Adrenal gland (tissue), 12 donors: ENCODE data around the gene NAV2. TPM values are rescaled to one million over a fixed set of nuclear protein-coding genes. Genes with fewer than 3 reads are reported as not detected.

Source experiments
- DNase-seq, 7 donors: peaks; one replicate each; pipeline ENCODE4 v3.0.0-alpha.2; 2019 to 2020
- H3K27ac ChIP-seq, 5 donors: fragments of 200-600 bp; sonication (generic) in 4 of 5; 1 replicate in 3 of 5; 2 replicates in 2 of 5; pipeline versions ENCODE4 v1.5.1 to v1.8.0; 2016 to 2020; ENCODE audit warnings: mild to moderate bottlenecking in 1 of 5
- H3K27me3 ChIP-seq: fragments of 200-600 bp; 2 replicates; pipeline ENCODE4 v1.8.0; 2021
- H3K36me3 ChIP-seq, 2 donors: fragments of 200-600 bp; replicated peaks in 1 of 2; 1 replicate in 1 of 2; 2 replicates in 1 of 2; pipeline versions ENCODE4 v1.5.1 to v1.8.0; 2018 to 2022
- H3K4me1 ChIP-seq, 2 donors: fragments of 200-600 bp; replicated peaks in 1 of 2; 1 replicate in 1 of 2; 2 replicates in 1 of 2; pipeline versions ENCODE4 v1.5.1 to v1.8.0; 2018 to 2021
- H3K4me3 ChIP-seq, 4 donors: fragments of 200-600 bp; sonication (generic) in 3 of 4; one replicate each; pipeline ENCODE4 v1.5.1; 2016 to 2018
- H3K9me3 ChIP-seq, 3 donors: fragments of 200-600 bp; sonication (generic) in 1 of 3; replicated peaks in 1 of 3; 1 replicate in 2 of 3; 2 replicates in 1 of 3; pipeline versions ENCODE4 v1.5.1 to v1.8.0; 2016 to 2021
- POLR2A ChIP-seq, 2 donors: fragments of 450-650 bp; IDR thresholded peaks; one replicate each; pipeline ENCODE4 v1.6.1; 2017; ENCODE audit warnings: antibody characterized with exemption in 2 of 2, mild to moderate bottlenecking in 2 of 2, moderate library complexity in 1 of 2
- WGBS, 4 donors: extraction: QIAGEN DNeasy Blood & Tissue Kit in 2 of 4; methylation state at CpG; one replicate each; pipeline versions ENCODE4 v1.1.5 to v1.1.7; 2013 to 2017; 5-methylcytosine and 5-hydroxymethylcytosine counted together
- intact Hi-C, 2 donors: fragments of 100-400 bp; cut with DNase I; formaldehyde crosslinking; loops; one replicate each; pipeline versions ENCODE4 v1.14.1 to v1.15.0; 2022 to 2023
- polyA plus RNA-seq, 3 donors: library from polyadenylated mRNA; stranded (reverse); fragments of 200-250 nt in 2 of 3; fragments of 350-450 nt in 1 of 3; fragmentation: Illumina TruSeq in 1 of 3; extraction: RNeasy Lipid Tissue Mini Kit (QIAGEN cat#74804) in 1 of 3; gene quantifications; one replicate each; pipeline ENCODE4 v1.2.3, GENCODE V29; 2013 to 2014
- total RNA-seq, 9 donors: library from RNA; depleted of rRNA in 4 of 9; stranded (reverse); fragments of >200 nt in 4 of 9; fragments of 120-200 nt in 1 of 9; fragmentation: NEBNext Ultra II Directional in 1 of 9; extraction: Animal tissue kit (Norgen Biotek cat#: 25700) in 1 of 9; gene quantifications; one replicate each; pipeline versions ENCODE4 v1.1.0 to v1.2.4, GENCODE V29; 2013 to 2023
- TF ChIP-seq, protein P1 (sequence below), 6 experiments: fragments of 450-650 bp in 4 of 6; fragments of 200-600 bp in 2 of 6; sonication (generic) in 1 of 6; IDR thresholded peaks; 1 replicate in 5 of 6; 2 replicates in 1 of 6; pipeline versions ENCODE4 v1.5.1 to v1.8.0; 2016 to 2021; ENCODE audit warnings: antibody characterized with exemption in 6 of 6, mild to moderate bottlenecking in 2 of 6, moderate library complexity in 1 of 6
- donor health status: healthy with polysubstance abuse.
- donor health status: Bipolar disorder and iron deficiency.
- donor health status: DM: yes; HTN: yes; CAD: no.
- donor health status: DM: no; HTN: no; CAD: no.
- donor health status: DM: no; HTN: no; CAD: no.
- donor health status: DM: yes; HTN: yes; CAD: no.

The NAV2 gene
- total and polyA plus RNA-seq, 12 donors, result 1.6 to 9.2 (median 5.5) TPM

DNA sequence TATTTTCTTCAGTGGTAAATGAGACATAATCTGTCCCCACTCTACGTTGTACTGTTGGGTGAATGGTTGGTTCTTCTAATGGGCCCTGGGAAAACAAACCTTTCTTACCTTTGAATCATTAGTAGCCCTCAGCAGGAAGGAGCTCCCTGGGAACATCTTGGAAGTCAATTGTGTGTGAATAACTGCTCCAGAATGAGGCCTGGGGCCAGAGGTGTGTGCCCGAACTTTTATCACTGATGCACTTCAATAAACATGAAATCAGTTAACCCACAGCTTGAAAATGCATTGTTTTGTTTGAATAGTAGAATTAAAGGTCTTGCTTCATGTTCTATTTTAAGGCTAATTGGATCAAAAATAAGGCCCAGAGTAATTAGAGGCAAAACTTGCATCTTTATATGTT is 67.1 kb downstream of the NAV2 start:
- 90 to 95% (median 93%) methylated on average over 2 of the region's 2 CpGs for WGBS, 4 donors
- no peak overlapping the region for H3K27ac ChIP-seq
- intact Hi-C loops, result no loop called here
- TF ChIP-seq, protein P1, sequence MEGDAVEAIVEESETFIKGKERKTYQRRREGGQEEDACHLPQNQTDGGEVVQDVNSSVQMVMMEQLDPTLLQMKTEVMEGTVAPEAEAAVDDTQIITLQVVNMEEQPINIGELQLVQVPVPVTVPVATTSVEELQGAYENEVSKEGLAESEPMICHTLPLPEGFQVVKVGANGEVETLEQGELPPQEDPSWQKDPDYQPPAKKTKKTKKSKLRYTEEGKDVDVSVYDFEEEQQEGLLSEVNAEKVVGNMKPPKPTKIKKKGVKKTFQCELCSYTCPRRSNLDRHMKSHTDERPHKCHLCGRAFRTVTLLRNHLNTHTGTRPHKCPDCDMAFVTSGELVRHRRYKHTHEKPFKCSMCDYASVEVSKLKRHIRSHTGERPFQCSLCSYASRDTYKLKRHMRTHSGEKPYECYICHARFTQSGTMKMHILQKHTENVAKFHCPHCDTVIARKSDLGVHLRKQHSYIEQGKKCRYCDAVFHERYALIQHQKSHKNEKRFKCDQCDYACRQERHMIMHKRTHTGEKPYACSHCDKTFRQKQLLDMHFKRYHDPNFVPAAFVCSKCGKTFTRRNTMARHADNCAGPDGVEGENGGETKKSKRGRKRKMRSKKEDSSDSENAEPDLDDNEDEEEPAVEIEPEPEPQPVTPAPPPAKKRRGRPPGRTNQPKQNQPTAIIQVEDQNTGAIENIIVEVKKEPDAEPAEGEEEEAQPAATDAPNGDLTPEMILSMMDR (IDR thresholded peaks at IDR 0.05), result no peak
- TF ChIP-seq POLR2A (IDR thresholded peaks at IDR 0.05), result no peak
- no peaks in the 10 kb centered on the region for H3K9me3 ChIP-seq
- peaks cover 0 to 5% of the 10 kb centered on the region in 2 donors for H3K4me1 ChIP-seq
- DNase-seq, result no peak
- no peak overlapping the region for H3K4me3 ChIP-seq
- H3K36me3 ChIP-seq, result no peaks in the 10 kb centered on the region
- no peaks in the 10 kb centered on the region for H3K27me3 ChIP-seq

DNA sequence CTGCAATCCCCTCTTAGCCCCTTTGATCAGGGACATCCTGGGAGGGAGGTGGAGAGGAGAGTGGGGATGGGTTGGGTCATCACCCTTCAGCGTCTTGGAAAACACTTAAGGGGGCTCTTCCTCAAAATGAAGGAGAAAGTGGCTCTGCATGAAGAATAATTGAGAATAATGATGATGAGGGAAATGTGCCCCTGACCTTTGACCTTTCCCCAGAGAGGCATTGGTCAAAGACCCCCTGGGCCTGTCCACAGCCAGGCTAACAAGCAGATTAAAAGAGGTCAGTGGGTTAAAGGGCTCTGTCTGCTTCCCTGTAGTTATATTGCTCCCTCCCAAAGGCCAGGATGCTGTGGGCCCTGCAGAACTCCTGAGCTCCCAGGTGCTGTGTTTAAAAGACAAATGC is 68.7 kb downstream of the NAV2 start:
- no peaks in the 10 kb centered on the region for H3K27me3 ChIP-seq
- H3K4me3 ChIP-seq, result no peak overlapping the region
- no peak overlapping the region for H3K27ac ChIP-seq
- intact Hi-C loops, result no loop called here
- H3K4me1 ChIP-seq, result peaks cover 0 to 5% of the 10 kb centered on the region in 2 donors
- H3K36me3 ChIP-seq, result no peaks in the 10 kb centered on the region
- DNase-seq, result no peak
- TF ChIP-seq, protein P1 (IDR thresholded peaks at IDR 0.05), result no peak
- TF ChIP-seq POLR2A (IDR thresholded peaks at IDR 0.05), result no peak
- 88 to 100% (median 96%) methylated on average over 1 of the region's 1 CpG for WGBS, 4 donors
- no peaks in the 10 kb centered on the region for H3K9me3 ChIP-seq

DNA sequence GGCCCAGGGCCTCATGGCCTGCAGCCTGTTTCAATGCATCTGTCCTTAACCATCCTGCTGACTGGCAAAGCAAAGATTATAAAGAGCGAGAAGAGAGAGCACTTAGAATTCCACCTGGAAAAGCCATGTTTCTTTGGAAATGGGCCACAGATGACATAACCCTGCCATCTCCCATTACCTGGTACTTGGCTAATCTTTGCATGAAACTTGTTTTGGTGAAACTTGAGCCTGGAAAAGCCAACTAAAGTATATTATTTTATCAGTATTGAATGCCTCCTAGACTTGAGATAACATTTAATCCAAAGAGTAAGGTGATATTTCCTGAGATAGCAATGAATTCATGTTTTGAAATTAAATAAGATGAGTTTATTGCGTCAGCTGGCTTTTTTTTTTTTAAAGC is 72.6 kb downstream of the NAV2 start:
- no peaks in the 10 kb centered on the region for H3K9me3 ChIP-seq
- intact Hi-C loops, result no loop called here
- no peaks in the 10 kb centered on the region for H3K27me3 ChIP-seq
- H3K4me1 ChIP-seq, result no peaks in the 10 kb centered on the region
- no peak for DNase-seq
- H3K4me3 ChIP-seq, result no peak overlapping the region
- TF ChIP-seq, protein P1 (IDR thresholded peaks at IDR 0.05), result no peak
- no peak for TF ChIP-seq POLR2A (IDR thresholded peaks at IDR 0.05)
- no peaks in the 10 kb centered on the region for H3K36me3 ChIP-seq
- 89 to 95% (median 92%) methylated on average over 2 of the region's 2 CpGs for WGBS, 4 donors
- H3K27ac ChIP-seq, result no peak overlapping the region

DNA sequence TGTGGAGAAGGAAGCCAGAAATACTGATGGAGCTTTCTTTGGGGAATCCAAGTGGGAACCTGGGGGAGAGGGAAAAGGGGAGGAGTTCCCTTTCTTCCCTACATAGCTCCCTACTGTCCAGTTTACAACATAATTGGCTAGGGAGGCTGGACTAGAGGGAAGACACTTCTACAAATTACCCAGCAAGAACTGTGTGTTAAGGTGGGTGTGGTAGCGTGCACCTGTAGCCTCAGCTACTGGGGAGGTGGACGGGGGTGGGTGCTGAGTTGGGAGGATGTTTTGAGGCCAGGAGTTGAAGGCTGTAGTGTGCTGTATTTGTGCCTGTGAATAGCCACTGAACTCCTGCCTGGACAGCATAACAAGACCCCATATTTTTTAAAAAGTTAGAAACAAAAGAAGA is 74.0 kb downstream of the NAV2 start:
- no peak for TF ChIP-seq POLR2A (IDR thresholded peaks at IDR 0.05)
- TF ChIP-seq, protein P1 (IDR thresholded peaks at IDR 0.05), result no peak
- H3K36me3 ChIP-seq, result no peaks in the 10 kb centered on the region
- H3K9me3 ChIP-seq, result no peaks in the 10 kb centered on the region
- no peak for DNase-seq
- WGBS, 4 donors, result 89 to 100% (median 96%) methylated on average over 2 of the region's 2 CpGs
- no peak overlapping the region for H3K4me3 ChIP-seq
- no peak overlapping the region for H3K27ac ChIP-seq
- no peaks in the 10 kb centered on the region for H3K27me3 ChIP-seq
- no peaks in the 10 kb centered on the region for H3K4me1 ChIP-seq
- intact Hi-C loops, result no loop called here
